ENCODE data around the gene NT5C3B.
"Not testable (repeated sequence)": the region's sequence is repeated elsewhere in the genome, so short reads cannot be mapped to it uniquely, and the experiment has no call there.

The NT5C3B gene

DNA sequence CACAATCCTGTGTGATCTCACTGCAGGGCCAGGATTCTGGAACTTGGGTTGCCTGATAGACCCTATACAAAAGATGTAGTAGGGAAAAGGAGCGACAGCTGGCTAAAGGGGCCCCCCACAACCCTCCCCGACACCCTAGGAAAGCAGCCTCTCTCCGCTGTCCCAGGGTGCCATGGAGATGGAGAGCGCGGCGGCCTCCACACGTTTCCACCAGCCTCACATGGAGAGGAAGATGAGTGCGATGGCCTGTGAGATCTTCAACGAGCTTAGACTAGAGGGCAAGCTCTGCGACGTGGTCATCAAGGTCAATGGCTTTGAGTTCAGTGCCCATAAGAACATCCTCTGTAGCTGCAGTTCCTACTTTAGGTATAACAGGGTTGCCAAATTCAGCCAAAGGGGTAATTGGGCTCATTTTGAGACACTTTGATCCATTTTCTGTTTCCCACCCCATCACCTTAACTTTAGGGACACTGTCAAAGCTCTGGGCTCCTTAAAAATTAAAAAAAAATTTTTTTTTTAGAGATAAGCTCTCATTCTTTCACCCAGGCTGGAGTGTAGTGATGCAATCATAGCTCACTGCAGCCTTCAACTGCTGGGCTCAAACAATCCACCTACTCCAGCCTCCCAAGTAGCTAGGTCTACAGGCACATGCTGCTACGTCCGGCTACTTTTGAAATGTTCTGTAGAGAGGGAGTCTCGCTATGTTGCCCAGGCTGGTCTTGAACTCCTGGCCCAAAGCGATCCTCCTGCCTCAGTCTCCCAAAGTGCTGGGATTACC lies 1.9 kb upstream of the NT5C3B start, which contains the start of gene KLHL10:
Gene KLHL10, plus strand, starts transcription at position 65 of the 778 bp plus-strand sequence. Its CDS starts 108 bp downstream, at position 173.
- no peak for DNase-seq

DNA sequence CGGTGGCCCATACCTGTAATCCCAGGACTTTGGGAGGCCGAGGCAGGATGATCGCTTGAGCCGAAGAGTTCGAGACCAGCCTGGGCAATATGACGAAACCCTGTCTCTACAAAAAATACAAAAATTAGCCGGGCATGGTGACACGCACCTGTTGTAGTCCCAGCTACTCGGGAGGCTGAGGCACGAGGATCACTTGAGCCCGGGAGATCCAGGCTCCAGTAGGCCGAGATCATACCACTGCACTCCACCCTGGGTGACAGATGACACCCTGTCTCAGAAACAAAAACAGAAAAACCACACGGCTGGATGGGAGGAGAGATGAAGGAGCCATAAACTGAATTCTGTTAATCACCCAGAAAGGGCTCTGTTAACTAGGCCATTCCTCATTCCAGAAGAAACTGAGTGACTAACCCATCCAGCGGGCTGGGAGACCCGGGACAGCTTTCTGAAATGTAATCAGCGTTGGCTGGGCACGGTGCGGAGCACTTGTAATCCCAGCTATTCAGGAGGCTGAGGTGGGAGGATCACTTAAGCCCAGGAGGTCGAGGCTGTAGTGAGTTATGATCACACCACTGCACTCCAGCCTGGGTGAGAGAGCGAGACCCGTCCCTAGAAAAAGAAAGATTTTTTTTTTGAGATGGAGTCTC lies 641 bp upstream of the NT5C3B start:
- no peak for DNase-seq

DNA sequence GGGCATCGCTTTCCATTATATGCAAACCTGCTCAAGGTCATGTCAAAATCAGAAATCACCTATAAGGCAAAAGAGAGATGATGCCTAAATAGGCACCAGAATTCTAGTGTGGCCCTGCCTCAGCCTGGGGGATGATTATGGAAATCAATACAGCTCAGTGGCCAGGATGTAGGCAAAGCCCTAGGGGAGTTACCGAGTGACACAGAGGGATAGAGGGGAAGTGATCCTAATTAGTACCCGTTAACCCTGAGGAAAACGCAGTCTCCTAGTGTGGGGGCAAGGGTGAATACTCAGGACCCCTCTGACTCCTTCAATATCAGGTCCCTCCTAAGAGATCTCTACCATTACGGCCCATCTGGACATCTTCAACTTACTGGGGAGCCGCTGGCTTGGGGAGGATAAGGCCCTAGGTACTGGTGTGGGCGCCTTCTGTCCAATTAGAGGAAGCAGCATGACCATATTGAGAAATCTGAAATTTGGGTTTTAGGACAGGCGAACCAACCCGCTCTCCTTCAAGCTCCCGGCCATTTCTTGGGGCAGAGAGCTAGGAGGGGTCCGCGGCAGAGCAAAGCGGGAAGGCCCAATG lies 725 bp downstream of the NT5C3B start:
- DNase-seq, result peak; percentile 33 to 37

DNA sequence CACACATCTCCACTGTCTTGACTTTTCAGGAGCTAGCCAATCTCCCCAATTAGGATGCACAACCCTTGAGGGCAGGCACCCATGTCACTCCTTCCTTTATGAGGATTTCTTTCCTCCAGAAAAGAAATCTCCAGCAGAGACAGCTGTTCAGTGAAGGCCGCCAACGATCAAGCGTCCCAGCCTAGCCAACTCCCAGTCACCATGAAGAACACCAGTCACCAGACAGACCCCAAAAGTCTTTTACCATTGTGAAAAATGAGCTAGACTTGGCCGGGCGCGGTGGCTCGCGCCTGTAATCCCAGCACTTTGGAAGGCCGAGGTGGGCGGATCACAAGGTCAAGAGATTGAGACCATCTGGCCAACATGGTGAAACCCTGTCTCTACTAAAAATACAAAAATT lies 6.1 kb downstream of the NT5C3B start:
- not testable (repeated sequence) for DNase-seq

DNA sequence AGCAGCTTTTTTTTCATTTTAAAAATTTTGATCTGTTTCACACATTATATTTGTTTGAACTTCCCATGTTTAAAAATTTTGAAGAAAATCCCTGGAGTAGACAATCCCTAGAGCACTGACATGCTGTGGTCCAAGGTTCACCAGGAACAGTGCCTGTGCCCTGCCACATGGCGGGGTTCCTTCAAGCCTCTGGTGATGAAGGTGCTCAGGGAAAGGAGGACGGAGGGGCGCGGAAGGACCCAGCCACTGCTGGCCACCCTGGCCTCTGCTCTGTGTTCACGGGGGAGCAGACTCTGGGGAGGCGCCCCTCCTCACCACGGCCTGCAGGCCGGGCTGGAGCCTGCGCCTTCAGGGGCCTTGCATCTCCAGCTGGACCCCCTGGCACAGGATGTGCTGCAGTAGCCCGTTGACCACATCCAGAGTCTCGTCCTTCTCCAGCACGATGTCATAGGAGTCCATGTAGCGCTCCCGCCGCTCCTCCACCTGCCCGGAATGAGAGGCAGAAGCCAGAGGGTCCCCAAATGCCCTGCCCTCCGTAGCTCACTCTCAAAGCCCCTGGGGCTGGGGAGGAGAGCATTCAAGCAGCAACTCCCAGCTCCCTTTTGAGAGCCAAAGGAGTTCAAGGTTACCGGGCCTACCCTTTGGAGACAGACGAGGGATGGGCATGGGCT lies 10.7 kb downstream of the NT5C3B start:
- DNase-seq, result no peak

DNA sequence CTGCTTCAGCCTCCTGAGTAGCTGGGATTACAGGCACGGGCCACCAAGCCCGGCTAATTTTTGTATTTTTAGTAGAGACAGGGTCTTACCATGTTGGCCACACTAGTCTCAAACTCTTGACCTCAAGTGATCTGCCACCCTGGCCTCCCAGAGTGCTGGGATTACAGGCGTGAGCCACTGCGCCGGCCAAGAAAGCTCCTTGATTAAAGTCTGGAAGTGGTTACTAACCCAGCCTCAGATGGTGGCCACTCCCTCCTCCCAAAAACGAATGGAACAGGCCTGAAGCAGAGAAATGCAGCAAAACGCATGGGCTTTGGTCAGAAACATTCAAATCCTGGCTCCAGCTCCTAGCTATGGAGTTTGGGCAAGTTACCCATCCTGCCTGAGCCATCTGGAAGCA lies 11.9 kb downstream of the NT5C3B start:
- no peak for DNase-seq

DNA sequence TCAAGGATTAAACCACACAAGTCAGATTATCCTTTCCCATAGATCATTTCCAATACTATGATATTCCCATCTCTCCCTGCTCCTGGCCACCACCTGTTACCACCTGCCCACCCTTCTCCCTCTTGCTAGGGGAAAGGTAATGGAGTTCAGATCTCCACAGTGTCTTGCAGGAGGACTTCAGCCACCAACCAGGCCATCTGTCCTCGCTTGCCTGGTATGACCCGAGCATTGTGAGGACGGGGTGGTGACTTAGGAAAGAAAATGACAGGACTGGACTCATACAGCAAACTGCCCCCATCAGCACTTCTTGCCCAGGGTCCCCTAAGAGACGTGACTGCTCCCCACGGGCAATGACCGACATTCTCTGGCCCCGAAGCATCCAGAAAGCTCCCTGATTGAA lies 12.5 kb downstream of the NT5C3B start:
- DNase-seq, result no peak

DNA sequence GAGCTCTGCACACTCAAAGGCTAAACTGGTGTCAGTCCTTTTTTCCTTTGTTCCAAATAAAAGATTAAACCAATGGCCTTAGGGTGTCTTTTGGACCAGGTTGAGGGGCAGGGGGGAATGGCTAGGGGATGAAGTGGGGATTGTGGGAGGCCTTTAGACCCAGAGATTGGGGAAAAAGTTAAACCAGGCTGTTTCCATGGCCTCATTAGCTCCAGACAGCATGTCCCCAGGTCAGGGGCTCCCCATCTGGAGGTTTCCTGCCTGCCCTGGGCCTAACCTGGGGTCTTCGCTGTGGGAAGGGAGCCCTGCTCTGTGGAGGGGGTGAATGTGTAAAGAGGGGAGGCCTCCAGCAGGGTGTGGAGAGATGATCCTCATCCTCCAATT lies 12.9 kb downstream of the NT5C3B start:
- no peak for DNase-seq

DNA sequence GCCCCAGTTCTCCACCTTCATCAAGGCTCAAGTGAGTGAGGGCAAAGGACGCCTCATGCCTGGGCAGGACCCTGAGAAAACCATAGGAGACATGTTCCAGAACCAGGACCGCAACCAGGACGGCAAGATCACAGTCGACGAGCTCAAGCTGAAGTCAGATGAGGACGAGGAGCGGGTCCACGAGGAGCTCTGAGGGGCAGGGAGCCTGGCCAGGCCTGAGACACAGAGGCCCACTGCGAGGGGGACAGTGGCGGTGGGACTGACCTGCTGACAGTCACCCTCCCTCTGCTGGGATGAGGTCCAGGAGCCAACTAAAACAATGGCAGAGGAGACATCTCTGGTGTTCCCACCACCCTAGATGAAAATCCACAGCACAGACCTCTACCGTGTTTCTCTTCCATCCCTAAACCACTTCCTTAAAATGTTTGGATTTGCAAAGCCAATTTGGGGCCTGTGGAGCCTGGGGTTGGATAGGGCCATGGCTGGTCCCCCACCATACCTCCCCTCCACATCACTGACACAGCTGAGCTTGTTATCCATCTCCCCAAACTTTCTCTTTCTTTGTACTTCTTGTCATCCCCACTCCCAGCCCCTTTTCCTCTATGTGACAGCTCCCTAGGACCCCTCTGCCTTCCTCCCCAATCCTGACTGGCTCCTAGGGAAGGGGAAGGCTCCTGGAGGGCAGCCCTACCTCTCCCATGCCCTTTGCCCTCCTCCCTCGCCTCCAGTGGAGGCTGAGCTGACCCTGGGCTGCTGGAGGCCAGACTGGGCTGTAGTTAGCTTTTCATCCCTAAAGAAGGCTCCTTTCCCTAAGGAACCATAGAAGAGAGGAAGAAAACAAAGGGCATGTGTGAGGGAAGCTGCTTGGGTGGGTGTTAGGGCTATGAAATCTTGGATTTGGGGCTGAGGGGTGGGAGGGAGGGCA lies 13.6 kb downstream of the NT5C3B start:
- no peak for DNase-seq

DNA sequence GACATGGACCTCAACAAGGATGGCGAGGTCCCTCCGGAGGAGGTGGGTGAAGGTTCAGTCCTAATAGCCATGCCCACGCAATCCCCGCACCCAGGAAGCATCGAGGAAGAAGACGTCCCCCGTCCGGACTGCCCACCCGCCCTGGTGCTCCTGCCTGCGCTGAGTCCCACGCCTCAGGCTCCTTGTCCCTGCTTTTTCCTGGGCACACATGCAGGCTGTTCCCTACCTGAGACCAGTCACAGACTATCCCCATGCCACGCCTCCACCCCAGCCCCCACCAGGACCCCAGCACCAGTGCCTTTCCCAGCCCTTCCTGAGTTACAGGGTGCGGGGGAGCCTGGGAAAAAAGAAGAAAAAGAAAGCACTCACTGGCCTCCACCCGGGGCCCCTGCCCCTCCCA lies 14.3 kb downstream of the NT5C3B start:
- DNase-seq, result no peak

DNA sequence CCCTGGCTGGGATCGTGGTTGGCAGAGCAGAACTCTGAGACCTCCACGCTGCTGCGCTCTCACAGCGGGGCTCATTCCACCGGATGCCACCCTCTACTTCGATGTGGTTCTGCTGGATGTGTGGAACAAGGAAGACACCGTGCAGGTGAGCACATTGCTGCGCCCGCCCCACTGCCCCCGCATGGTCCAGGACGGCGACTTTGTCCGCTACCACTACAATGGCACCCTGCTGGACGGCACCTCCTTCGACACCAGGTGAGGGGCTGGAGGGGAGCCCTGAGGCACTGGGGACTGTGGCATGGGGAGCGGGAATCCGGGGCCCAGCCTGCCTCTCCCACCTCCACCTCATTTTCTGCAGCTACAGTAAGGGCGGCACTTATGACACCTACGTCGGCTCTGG lies 18.0 kb downstream of the NT5C3B start:
- DNase-seq, result no peak

DNA sequence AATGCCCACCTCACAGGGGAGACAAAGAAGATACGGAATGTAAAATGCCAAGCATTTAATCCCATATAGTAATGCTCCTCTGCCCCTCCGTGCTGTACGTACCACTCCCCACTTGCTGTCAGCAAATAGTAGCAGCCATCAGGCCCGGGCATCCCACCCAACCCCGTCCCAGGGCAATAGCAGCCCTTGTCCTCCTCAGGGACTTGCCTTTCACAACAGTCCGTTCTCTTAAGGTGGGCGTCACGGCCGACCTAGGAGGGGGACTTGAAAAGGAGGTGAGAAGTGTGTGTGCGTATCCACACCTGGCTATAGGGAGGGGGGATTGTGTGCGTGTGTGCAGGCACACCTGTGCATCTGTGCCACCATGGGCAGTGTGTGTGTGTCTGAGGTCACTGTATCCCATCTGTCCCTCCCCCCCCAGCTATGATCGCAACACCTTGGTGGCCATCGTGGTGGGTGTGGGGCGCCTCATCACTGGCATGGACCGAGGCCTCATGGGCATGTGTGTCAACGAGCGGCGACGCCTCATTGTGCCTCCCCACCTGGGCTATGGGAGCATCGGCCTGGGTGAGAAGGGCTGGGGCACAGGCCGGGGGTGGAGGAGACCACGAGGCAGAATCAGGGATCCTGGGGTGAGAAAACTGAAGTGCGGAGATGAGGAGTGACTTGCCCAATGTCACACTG lies 19.3 kb downstream of the NT5C3B start:
- no peak for DNase-seq

DNA sequence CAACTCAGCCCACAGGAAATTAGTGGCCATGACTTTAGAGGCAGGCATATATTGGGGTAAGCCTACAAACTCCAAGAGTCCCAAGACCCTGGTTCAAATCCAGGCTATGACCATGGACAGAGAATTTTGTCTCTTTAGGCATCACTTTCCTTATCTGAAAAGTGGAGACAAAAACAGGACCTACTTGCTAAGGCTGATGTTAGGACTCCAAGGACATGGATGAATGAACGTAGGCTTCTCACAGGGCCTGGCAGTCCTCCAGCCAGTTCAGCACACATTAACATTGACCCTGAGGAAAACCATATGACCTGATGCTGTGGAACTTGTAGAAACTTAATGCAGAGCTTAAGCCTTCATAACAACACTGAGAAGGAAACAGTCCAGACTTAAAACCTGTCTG lies 21.8 kb downstream of the NT5C3B start:
- DNase-seq, result no peak

DNA sequence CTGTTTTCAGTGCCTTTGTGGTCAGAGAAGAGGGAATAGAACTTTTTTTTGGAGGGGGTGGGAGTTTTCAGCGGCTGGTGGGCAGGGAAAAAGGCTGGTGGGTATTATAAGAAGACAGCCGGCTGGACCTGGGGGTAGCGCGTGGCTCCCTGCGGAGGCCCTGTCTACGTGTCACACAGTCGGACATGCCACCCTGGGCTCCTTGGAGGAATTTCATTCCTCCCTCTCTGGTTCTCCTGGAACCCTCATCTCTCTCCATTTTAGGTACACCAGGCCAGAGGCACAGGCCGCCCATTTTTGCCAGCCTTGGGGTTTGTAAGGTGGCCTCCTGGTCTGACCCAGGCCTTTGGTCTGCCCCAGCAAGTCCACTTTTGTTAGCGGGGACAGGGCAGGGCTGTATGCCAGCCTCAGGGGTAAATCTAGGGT lies 22.3 kb downstream of the NT5C3B start:
- no peak for DNase-seq

DNA sequence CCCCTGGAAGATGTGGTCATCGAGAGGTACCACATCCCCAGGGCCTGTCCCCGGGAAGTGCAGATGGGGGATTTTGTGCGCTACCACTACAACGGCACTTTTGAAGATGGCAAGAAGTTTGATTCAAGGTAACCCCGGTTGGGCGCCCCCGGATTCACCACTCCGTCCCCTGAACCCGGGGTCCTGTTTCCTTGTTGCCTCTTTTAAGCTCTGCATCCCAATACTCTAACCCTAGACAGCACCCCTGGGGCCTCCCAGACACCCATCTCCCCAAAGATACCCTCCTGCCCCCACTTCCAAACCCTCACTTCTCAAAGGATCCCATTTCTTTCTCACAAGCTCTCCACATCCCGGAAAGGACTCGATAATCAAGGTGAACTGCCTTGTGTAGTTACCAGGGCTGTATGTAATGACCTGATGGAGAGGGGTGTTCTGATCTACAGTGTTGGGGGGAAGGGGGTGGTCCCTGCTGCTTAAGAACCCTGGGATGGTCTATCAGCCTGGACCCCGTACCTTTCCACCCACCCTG lies 22.8 kb downstream of the NT5C3B start:
- no peak for DNase-seq

DNA sequence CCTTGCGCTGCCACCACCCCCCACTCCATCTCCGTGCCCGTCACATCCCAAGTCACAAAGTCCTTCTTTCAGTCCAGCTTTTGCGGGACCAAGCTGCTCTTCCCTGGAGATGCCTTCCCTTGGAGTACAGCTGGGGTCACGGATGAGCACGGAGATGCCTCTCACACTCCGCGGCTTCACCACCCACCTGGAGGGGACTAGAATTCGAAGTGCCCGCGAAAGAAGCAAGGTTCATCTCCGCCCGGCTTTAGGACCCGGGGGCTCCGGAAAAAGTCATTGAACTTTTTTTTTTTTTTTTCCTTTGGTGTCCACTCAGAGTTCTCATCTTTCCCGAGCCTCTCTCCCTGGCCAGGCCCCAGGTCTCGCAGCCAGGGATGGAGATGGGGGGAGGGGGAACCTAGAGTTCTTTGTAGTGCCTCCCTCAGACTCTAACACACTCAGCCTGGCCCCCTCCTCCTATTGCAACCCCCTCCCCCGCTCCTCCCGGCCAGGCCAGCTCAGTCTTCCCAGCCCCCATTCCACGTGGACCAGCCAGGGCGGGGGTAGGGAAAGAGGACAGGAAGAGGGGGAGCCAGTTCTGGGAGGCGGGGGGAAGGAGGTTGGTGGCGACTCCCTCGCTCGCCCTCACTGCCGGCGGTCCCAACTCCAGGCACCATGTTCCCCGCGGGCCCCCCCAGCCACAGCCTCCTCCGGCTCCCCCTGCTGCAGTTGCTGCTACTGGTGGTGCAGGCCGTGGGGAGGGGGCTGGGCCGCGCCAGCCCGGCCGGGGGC lies 23.5 kb downstream of the NT5C3B start, which contains the start of gene FKBP10:
Gene FKBP10, plus strand, starts transcription at position 624 of the 771 bp plus-strand sequence. Its CDS starts 31 bp downstream, at position 655.
- DNase-seq, result no peak

DNA sequence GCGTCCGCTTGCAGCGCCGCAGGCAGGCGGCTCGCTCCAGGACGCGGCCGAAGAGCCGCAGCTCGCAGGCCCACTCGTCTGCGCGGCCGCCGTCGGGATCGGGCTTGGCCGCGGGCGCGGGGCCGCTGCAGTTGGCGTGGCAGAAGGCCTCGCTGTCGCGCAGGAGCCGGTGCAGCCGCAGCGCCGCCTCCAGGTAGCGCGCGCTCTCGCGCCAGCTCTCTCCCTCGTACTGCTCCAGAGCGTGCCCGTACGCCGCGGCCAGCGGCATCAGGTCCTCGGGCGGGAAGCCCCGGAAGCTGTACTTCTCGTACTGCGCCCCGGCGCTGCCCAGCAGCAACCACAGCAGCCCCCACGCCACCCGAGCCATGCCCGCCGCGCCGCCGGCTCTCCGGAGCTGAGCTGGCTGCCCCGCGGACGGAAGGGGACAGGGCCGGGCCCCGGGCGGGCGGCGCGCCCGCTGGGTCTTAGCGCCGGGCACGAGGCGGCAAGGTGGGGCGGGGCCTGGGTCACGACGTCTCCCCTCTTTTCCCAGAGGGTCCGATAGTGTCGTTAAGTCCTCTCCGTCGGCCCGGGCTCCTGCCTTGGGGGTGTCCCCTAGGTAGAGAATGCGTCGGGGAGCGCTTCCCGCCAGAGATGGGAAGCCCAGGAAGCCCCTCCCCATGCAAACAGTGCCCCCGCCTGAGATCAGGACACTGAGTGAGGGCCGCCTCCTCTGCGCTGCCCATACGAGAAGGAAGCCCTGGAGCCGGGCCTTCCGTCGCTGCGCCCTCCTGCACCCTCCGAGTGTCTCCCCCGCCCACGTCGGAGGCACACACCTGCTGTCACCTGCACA lies 24.3 kb downstream of the NT5C3B start, which contains the start of gene P3H4:
Gene P3H4, minus strand, starts transcription at position 401 of the 832 bp plus-strand sequence. Its CDS starts 34 bp downstream, at position 367.
- DNase-seq, result peak; percentile 48

DNA sequence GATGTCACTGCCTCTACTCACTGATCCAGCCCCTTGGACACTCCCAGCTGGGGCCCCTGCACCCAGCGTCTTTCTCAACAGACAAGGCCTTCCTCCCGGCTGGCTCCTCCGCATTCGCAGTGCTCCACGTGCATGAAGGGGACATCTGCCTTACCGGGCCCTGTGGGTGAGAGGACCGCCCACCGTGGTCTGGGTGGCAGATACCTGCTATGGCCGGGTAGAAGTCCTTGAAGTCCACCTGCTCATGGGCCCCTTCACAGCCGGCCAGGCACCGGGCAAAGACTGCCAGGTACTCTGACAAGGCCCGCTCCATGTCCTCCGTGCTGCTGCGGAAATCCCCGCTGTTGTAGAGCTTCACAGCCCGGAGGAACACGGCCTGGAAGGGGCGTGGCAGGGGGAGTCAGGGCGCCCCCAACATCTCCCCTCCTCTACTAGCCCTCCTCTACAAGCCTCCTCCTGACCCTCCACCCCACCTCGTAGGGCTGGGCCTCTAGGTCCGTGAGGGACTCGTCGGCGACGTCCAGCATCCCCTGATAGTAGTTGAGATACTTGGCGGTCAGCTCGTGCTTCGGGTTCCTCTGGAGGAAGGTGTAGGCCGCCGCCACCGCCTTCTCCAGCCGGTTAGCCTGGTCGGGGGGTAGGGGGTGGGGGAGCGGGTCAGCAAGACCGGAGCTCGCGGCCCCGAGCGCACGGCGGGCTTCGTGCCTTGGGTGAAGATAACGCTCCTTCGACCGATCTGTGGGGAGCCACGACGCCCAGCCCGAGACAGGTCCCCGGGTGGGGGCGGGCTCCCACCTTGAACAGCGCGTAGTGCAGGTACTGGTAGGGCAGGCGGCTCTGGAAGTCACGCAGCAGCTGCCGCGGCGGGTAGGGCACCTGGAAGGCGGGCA lies 25.1 kb downstream of the NT5C3B start:
- no peak for DNase-seq

All from inflammatory macrophage treated with lipopolysaccharide for 1 hour (primary cell).